PC-3 (cell line): Measurements from ENCODE around the gene PRKACB. TPM values are rescaled to one million over a fixed set of nuclear protein-coding genes. Genes with fewer than 3 reads are reported as not detected.

Experiments used
- ATAC-seq: fragments of 200-7000 bp; cut with Tn5 transposase; 2 replicates; pipeline ENCODE4 v1.9.1; 2020; ENCODE audit warnings: mild to moderate bottlenecking, moderate library complexity
- BruUV-seq: library from RNA; stranded (reverse); fragments of 400-500 nt; replicated peaks from 2 replicates; lab custom pipeline; 2021; lab: Mats Ljungman, UMichigan
- CTCF ChIA-PET: fragments of 300-600 bp; sonication (Branson Sonifier 250); formaldehyde crosslinking; loops from one replicate; lab custom pipeline; 2022; ENCODE audit warnings: antibody characterized with exemption; lab: Charles Lee
- POLR2A ChIA-PET: fragments of 300-600 bp; sonication (Branson Sonifier 250); formaldehyde crosslinking; loops from one replicate; lab custom pipeline; 2022; ENCODE audit warnings: antibody characterized with exemption; ENCODE audit not compliant: unreplicated experiment; lab: Charles Lee
- DNase-seq: peaks from one replicate; pipeline ENCODE4 v3.0.0-alpha.2; 2015
- H2AFZ ChIP-seq: fragments of 300-600 bp; sonication (generic); 2 replicates; pipeline ENCODE4 v1.6.0; 2016; ENCODE audit warnings: antibody characterized with exemption, low read length
- H3F3A ChIP-seq: fragments of 300-600 bp; sonication (generic); one replicate; pipeline ENCODE4 v1.6.0; 2017; ENCODE audit warnings: antibody characterized with exemption, low read length, control low read depth, mild to moderate bottlenecking; ENCODE audit not compliant: unreplicated experiment
- H3K27ac ChIP-seq: fragments of 300-600 bp; sonication (generic); 2 replicates; pipeline ENCODE4 v1.5.1; 2016; ENCODE audit warnings: mild to moderate bottlenecking, low read length
- H3K27me3 ChIP-seq: fragments of 300-600 bp; sonication (generic); 2 replicates; pipeline ENCODE4 v1.6.1; 2016; ENCODE audit warnings: low read length, mixed read lengths
- H3K36me3 ChIP-seq: fragments of 300-600 bp; sonication (generic); 2 replicates; pipeline ENCODE4 v1.6.1; 2016; ENCODE audit warnings: low read depth, mixed run types, low read length, mixed read lengths
- H3K4me1 ChIP-seq: fragments of 300-600 bp; sonication (generic); 2 replicates; pipeline ENCODE4 v1.5.1; 2016; ENCODE audit warnings: low read length; ENCODE audit not compliant: insufficient read depth
- H3K4me2 ChIP-seq: fragments of 300-600 bp; sonication (generic); 2 replicates; pipeline ENCODE4 v1.6.0; 2016; ENCODE audit warnings: low read length
- H3K4me3 ChIP-seq: fragments of 300-600 bp; sonication (generic); 2 replicates; pipeline ENCODE4 v1.5.1; 2016; ENCODE audit warnings: mild to moderate bottlenecking, low read length, mixed read lengths
- H3K79me2 ChIP-seq: fragments of 300-600 bp; sonication (generic); 2 replicates; pipeline ENCODE4 v1.6.1; 2017; ENCODE audit warnings: low read length, mixed read lengths
- H3K9ac ChIP-seq: fragments of 300-600 bp; sonication (generic); 2 replicates; pipeline ENCODE4 v1.6.0; 2016; ENCODE audit warnings: mild to moderate bottlenecking, low read length
- H3K9me2 ChIP-seq: fragments of 300-600 bp; sonication (generic); replicated peaks from 2 replicates; pipeline ENCODE4 v1.6.1; 2016; ENCODE audit warnings: mixed run types, low read length, mixed read lengths
- H3K9me3 ChIP-seq: fragments of 300-600 bp; sonication (generic); 2 replicates; pipeline ENCODE4 v1.6.1; 2016; ENCODE audit warnings: low read length, mixed read lengths
- H4K20me1 ChIP-seq: fragments of 300-600 bp; sonication (generic); 2 replicates; pipeline ENCODE4 v1.6.1; 2016; ENCODE audit warnings: low read length, mixed read lengths
- CTCF ChIP-seq: fragments of 300-600 bp; sonication (generic); conservative IDR thresholded peaks from 2 replicates; pipeline ENCODE4 v1.5.1; 2017; ENCODE audit warnings: antibody characterized with exemption, low read depth, mild to moderate bottlenecking, low read length
- EZH2 ChIP-seq: fragments of 300-600 bp; sonication (generic); IDR thresholded peaks from one replicate; pipeline ENCODE4 v1.6.1; 2017; ENCODE audit warnings: antibody characterized with exemption, mild to moderate bottlenecking, low read length; ENCODE audit not compliant: unreplicated experiment
- EZH2phosphoT487 ChIP-seq: fragments of 300-600 bp; sonication (generic); IDR thresholded peaks from 2 replicates; pipeline ENCODE4 v1.6.1; 2018; ENCODE audit warnings: mild to moderate bottlenecking, antibody characterized with exemption, low read length, borderline replicate concordance
- intact Hi-C: fragments of 100-400 bp; cut with micrococcal nuclease; formaldehyde crosslinking; loops from 2 replicates; pipeline ENCODE4 v1.9.0; 2023
- total RNA-seq: library from RNA; depleted of rRNA; stranded (reverse); fragments of >200 nt; gene quantifications from 2 replicates; pipeline ENCODE4 v1.2.3, GENCODE V29; 2014

PRKACB gene
- total RNA-seq, 1 experiment from 2014 or later: 7.8 TPM

GRCh38 chr1:84155517-84155916 lies 11.4 kb downstream of the PRKACB start:
- Histone ChIP-seq H3K9me3 (no peaks in the 10 kb centered on the region), H3K9me2 (no peaks in the 10 kb centered on the region), H3K36me3 (no peaks in the 10 kb centered on the region), H4K20me1 (no peaks in the 10 kb centered on the region), H3K4me3 (no peak overlapping the region), H3K27ac (peak overlapping the region; percentile 88), H3F3A (no peaks in the 10 kb centered on the region), H2AFZ (no peak overlapping the region), H3K27me3 (no peaks in the 10 kb centered on the region), H3K9ac (peak overlapping the region; percentile 59), H3K4me2 (peak overlapping the region; percentile 44), H3K79me2 (no peaks in the 10 kb centered on the region), H3K4me1 (peaks cover 16% of the 10 kb centered on the region)
- CTCF ChIA-PET: no interaction called here
- POLR2A ChIA-PET: no interaction called here
- no peak for DNase-seq
- TF ChIP-seq CTCF: no peak
- TF ChIP-seq EZH2: no peak
- TF ChIP-seq EZH2phosphoT487: no peak
- intact Hi-C loops: no loop called here
- no TSS peak for BruUV-seq
- no peak for ATAC-seq

GRCh38 chr1:84156210-84156621 lies 12.1 kb downstream of the PRKACB start:
- no peaks in the 10 kb centered on the region for H3K9me2 ChIP-seq
- no peaks in the 10 kb centered on the region for H3K79me2 ChIP-seq
- H3K4me1 ChIP-seq: peaks cover 16% of the 10 kb centered on the region
- peak overlapping the region; percentile 59 for H3K9ac ChIP-seq
- no peaks in the 10 kb centered on the region for H3F3A ChIP-seq
- POLR2A ChIA-PET: no interaction called here
- TF ChIP-seq CTCF: no peak
- TF ChIP-seq EZH2: no peak
- no peak for TF ChIP-seq EZH2phosphoT487
- CTCF ChIA-PET: no interaction called here
- no peaks in the 10 kb centered on the region for H3K36me3 ChIP-seq
- ATAC-seq (peak; percentile 97), DNase-seq (peak; percentile 94)
- peak overlapping the region; percentile 88 for H3K27ac ChIP-seq
- no peak overlapping the region for H3K4me3 ChIP-seq
- H3K4me2 ChIP-seq: peak overlapping the region; percentile 44
- no peaks in the 10 kb centered on the region for H3K9me3 ChIP-seq
- H2AFZ ChIP-seq: no peak overlapping the region
- BruUV-seq: no TSS peak
- H3K27me3 ChIP-seq: no peaks in the 10 kb centered on the region
- intact Hi-C loops: loop anchor here (1.0 kb wide), 1 partner anchor 18 kb away; no protein-coding TSS in a partner anchor
- no peaks in the 10 kb centered on the region for H4K20me1 ChIP-seq

- Histone ChIP-seq H3K9ac (no peak overlapping the region), H3K4me2 (no peak overlapping the region), H3K9me3 (no peaks in the 10 kb centered on the region), H3K27ac (no peak overlapping the region), H3K4me1 (peaks cover 16% of the 10 kb centered on the region), H4K20me1 (no peaks in the 10 kb centered on the region), H3K4me3 (no peak overlapping the region), H3K27me3 (no peaks in the 10 kb centered on the region), H3K9me2 (no peaks in the 10 kb centered on the region), H3K79me2 (no peaks in the 10 kb centered on the region), H3F3A (no peaks in the 10 kb centered on the region), H3K36me3 (no peaks in the 10 kb centered on the region), H2AFZ (no peak overlapping the region)
- TF ChIP-seq CTCF: no peak
- TF ChIP-seq EZH2phosphoT487: no peak
- no peak for TF ChIP-seq EZH2
- ChIA-PET CTCF (no interaction called here), POLR2A (no interaction called here)
- BruUV-seq: no TSS peak
- intact Hi-C loops: no loop called here
- DNase-seq (no peak), ATAC-seq (no peak)
These were observed 15.6 kb downstream of the PRKACB start for GRCh38 chr1:84159533-84160240.
